Measurements from ENCODE around the gene CTNND1. TPM values are rescaled to one million over a fixed set of nuclear protein-coding genes. Genes with fewer than 3 reads are reported as not detected.

The CTNND1 gene
- polyA plus RNA-seq, 1 donor from 2014 or later: 70.3 TPM

GRCh38 chr11:57778318-57779037 lies 16.9 kb downstream of the CTNND1 start:
- H3K79me2 ChIP-seq (replicated peaks; ENCODE audit: insufficient read depth, low read length): peaks cover 61% of the 10 kb centered on the region
- peak overlapping the region; percentile 62 for H3K9ac ChIP-seq (ENCODE audit: low read length)
- no peaks in the 10 kb centered on the region for H3K9me2 ChIP-seq (ENCODE audit: insufficient read depth, low read length)
- peak overlapping the region; percentile 57 for H3K4me3 ChIP-seq (ENCODE audit: low read length)
- TF ChIP-seq RAD21 (conservative IDR thresholded peaks at IDR 0.05) (no peak), MXI1 (conservative IDR thresholded peaks at IDR 0.05; ENCODE audit: poor library complexity, severe bottlenecking) (no peak), EP300 (conservative IDR thresholded peaks at IDR 0.05; ENCODE audit: poor library complexity, severe bottlenecking) (no peak), EZH2 (IDR thresholded peaks at IDR 0.05; ENCODE audit: borderline replicate concordance, insufficient read depth, low read length, poor library complexity, severe bottlenecking) (no peak), POLR2AphosphoS5 (IDR thresholded peaks at IDR 0.05) (peak; percentile 49), TAF1 (IDR thresholded peaks at IDR 0.05; ENCODE audit: low read depth) (no peak), REST (IDR thresholded peaks at IDR 0.05; ENCODE audit: borderline replicate concordance) (peak; percentile 72), SMC3 (conservative IDR thresholded peaks at IDR 0.05; ENCODE audit: poor library complexity) (no peak), CTCF (IDR thresholded peaks at IDR 0.05; ENCODE audit: poor library complexity, severe bottlenecking) (no peak)
- no peaks in the 10 kb centered on the region for H3K36me3 ChIP-seq (ENCODE audit: insufficient read depth, low read length)
- H2AFZ ChIP-seq (ENCODE audit: low read depth, low read length): no peak overlapping the region
- H3K27ac ChIP-seq (ENCODE audit: low read length): peak overlapping the region; percentile 83
- H4K20me1 ChIP-seq (ENCODE audit: insufficient read depth): no peaks in the 10 kb centered on the region
- peak overlapping the region; percentile 76 for H3K4me2 ChIP-seq (ENCODE audit: low read length)
- no peaks in the 10 kb centered on the region for H3K27me3 ChIP-seq (ENCODE audit: insufficient read depth, low read depth, low read length)
- H3K9me3 ChIP-seq (ENCODE audit: low read length): no peaks in the 10 kb centered on the region
- no peaks in the 10 kb centered on the region for H3F3A ChIP-seq (ENCODE audit: insufficient read depth, low read length, poor library complexity, severe bottlenecking)

GRCh38 chr11:57779276-57779675 lies 17.7 kb downstream of the CTNND1 start:
- Histone ChIP-seq H3K36me3 (ENCODE audit: insufficient read depth, low read length) (no peaks in the 10 kb centered on the region), H3F3A (ENCODE audit: insufficient read depth, low read length, poor library complexity, severe bottlenecking) (no peaks in the 10 kb centered on the region), H3K9me3 (ENCODE audit: low read length) (no peaks in the 10 kb centered on the region), H3K4me2 (ENCODE audit: low read length) (peak overlapping the region; percentile 76), H3K4me3 (ENCODE audit: low read length) (peak overlapping the region; percentile 57), H3K9ac (ENCODE audit: low read length) (peak overlapping the region; percentile 62), H3K27ac (ENCODE audit: low read length) (peak overlapping the region; percentile 83), H3K9me2 (ENCODE audit: insufficient read depth, low read length) (no peaks in the 10 kb centered on the region), H3K79me2 (replicated peaks; ENCODE audit: insufficient read depth, low read length) (peaks cover 61% of the 10 kb centered on the region), H3K27me3 (ENCODE audit: insufficient read depth, low read depth, low read length) (no peaks in the 10 kb centered on the region), H4K20me1 (ENCODE audit: insufficient read depth) (no peaks in the 10 kb centered on the region), H2AFZ (ENCODE audit: low read depth, low read length) (no peak overlapping the region)
- TF ChIP-seq POLR2AphosphoS5 (IDR thresholded peaks at IDR 0.05) (no peak), SMC3 (conservative IDR thresholded peaks at IDR 0.05; ENCODE audit: poor library complexity) (no peak), CTCF (IDR thresholded peaks at IDR 0.05; ENCODE audit: poor library complexity, severe bottlenecking) (no peak), REST (IDR thresholded peaks at IDR 0.05; ENCODE audit: borderline replicate concordance) (no peak), MXI1 (conservative IDR thresholded peaks at IDR 0.05; ENCODE audit: poor library complexity, severe bottlenecking) (no peak), EZH2 (IDR thresholded peaks at IDR 0.05; ENCODE audit: borderline replicate concordance, insufficient read depth, low read length, poor library complexity, severe bottlenecking) (no peak), RAD21 (conservative IDR thresholded peaks at IDR 0.05) (no peak), EP300 (conservative IDR thresholded peaks at IDR 0.05; ENCODE audit: poor library complexity, severe bottlenecking) (no peak), TAF1 (IDR thresholded peaks at IDR 0.05; ENCODE audit: low read depth) (no peak)

All from neural cell (in vitro differentiated cells).